GM12872 (cell line): ENCODE results near the gene ZNF629.

Experiments
- CTCF ChIP-seq: IDR thresholded peaks from 3 replicates; pipeline ENCODE4 v1.5.1; 2011; ENCODE audit warnings: low read depth, mild to moderate bottlenecking, low read length, moderate library complexity; ENCODE audit not compliant: insufficient read depth

ZNF629 gene

GRCh38 chr16:30782486-30783279 lies 4.3 kb downstream of the ZNF629 start:
- no peak for TF ChIP-seq CTCF

GRCh38 chr16:30780549-30780948 lies 6.5 kb downstream of the ZNF629 start:
- no peak for TF ChIP-seq CTCF

GRCh38 chr16:30780021-30780420 lies 7.0 kb downstream of the ZNF629 start:
- no peak for TF ChIP-seq CTCF

GRCh38 chr16:30779596-30779995 lies 7.4 kb downstream of the ZNF629 start:
- no peak for TF ChIP-seq CTCF

- TF ChIP-seq CTCF = no peak
Measured at GRCh38 chr16:30778549-30779244, 8.3 kb downstream of the ZNF629 start.

GRCh38 chr16:30777591-30778297 lies 9.3 kb downstream of the ZNF629 start:
- TF ChIP-seq CTCF = no peak
